NCI-H1105 (cell line): ENCODE data around the gene OSBP.
"Not testable (repeated sequence)": the region's sequence is repeated elsewhere in the genome, so short reads cannot be mapped to it uniquely, and the experiment has no call there.

Experiments used
- DNase-seq: peaks from one replicate; lab custom pipeline; 2025; lab: John Stamatoyannopoulos, UW

Gene OSBP

GRCh38 chr11:59551659-59552521, 63.7 kb downstream of the OSBP start:
- DNase-seq = no peak

DNA sequence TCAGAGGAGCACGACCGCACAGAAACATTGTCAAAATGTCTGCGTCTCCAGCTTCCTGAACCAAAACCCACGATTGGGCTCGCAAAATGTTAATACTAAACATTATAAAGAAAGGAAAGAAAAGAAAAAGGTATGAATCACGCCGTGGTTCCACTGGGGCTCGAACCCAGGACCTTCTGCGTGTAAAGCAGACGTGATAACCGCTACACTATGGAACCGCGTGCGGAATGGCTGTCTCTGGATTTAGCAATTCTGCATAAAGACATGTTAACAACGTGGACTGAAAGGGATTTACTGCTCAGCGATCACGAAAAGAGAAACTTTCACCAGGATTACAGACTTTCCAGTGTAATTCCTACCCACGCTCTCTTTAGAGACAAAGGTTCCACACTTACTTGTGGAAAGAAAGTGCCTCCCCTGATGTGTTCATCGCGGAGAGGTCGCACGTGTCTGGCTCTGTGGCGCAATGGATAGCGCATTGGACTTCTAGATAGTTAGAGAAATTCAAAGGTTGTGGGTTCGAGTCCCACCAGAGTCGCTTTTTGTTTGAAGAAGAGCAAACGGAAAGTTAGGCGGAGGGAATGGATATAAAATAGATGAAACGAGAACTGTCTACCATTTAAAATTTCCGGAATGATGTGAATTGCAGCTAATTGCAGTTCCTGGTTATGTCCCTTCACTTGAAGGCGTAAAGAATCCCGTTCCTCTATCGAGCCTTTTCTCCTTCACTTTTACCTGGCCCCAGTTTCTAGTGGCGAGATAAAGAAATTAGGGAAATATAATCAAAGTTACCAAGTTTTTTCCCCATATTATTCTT, 64.5 kb downstream of the OSBP start:
- peak; percentile 78 for DNase-seq

DNA sequence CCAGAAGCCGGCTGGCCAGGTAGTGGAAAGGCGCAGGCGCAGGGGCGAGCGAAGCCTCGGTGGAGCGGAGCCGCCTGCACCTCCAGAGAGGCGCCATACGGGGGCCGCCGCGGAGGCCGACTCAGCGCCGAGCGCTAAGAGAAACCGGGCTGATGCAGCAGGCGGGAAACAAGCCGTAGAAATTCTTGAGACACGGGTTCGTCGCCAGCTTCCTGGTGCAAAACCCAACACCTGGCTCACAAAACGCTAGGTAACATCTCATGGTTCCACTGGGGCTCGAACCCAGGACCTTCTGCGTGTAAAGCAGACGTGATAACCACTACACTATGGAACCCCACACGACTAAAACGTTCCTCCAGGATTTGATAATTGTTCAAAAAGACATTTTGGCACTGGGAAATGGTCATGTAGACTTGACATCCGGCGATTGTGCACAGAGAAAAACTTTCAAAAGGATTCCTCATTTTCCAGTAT, 65.2 kb downstream of the OSBP start:
- peak; percentile 98 for DNase-seq

DNA sequence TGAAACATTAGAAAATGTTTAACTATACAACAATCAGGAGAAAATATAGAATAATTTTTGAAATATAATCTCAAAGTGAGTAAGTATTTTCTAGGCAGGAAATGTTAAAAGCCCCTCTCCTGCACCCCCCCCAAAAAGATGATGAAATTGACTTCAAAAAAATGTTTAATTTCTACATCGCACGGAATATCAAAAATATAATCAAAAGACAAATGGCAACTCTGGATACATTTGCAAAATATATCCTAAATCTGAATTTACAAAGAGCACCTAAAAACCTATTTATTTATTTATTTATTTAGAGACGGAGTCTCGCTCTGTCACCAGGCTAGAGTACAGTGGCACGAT, 67.3 kb downstream of the OSBP start:
- no peak for DNase-seq

DNA sequence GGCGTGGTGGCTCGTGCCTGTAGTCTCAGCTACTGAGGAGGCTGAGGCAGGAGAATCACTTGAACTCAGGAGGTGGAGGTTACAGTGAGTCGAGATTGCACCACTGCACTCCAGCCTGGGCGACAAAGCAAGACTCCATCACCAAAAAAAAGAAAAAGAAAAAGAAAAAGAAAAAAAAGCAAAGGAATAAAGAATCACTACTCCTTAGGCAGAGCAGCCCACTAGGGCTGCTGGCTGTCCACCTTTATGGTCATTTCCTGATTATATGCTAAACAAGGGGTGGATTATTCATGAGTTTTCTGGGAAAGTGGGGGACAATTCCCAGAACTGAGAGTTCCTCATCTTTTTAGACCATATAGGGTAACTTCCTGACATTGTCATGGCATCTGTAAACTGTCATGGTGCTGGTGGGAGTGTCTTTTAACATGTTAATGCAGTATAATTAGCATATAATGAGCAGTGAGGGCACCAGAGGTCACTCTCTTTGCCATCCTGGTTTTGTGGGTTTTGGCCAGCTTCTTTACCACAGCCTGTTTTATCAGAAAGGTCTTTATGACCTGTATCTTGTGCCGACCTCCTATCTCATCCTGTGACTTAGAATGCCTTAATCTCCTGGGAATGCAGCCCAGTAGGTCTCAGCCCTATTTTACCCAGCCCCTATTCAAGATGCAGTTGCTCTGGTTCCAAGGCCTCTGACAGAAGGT, 67.8 kb downstream of the OSBP start:
- not testable (repeated sequence) for DNase-seq

- no peak for DNase-seq
Measured at GRCh38 chr11:59545179-59546020, 70.2 kb downstream of the OSBP start.

GRCh38 chr11:59544869-59545178, 70.8 kb downstream of the OSBP start:
- DNase-seq = no peak

DNA sequence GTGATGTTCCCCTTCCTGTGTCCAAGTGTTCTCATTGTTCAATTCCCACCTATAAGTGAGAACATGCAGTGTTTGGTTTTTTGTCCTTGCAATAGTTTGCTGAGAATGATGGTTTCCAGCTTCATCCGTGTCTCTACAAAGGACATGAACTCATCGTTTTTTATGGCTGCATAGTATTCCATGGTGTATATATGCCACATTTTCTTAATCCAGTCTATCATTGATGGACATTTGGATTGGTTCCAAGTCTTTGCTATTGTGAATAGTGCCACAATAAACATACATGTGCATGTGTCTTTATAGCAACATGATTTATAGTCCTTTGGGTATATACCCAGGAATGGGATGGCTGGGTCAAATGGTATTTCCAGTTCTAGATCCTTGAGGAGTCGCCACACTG, 71.9 kb downstream of the OSBP start:
- DNase-seq = not testable (repeated sequence)

DNA sequence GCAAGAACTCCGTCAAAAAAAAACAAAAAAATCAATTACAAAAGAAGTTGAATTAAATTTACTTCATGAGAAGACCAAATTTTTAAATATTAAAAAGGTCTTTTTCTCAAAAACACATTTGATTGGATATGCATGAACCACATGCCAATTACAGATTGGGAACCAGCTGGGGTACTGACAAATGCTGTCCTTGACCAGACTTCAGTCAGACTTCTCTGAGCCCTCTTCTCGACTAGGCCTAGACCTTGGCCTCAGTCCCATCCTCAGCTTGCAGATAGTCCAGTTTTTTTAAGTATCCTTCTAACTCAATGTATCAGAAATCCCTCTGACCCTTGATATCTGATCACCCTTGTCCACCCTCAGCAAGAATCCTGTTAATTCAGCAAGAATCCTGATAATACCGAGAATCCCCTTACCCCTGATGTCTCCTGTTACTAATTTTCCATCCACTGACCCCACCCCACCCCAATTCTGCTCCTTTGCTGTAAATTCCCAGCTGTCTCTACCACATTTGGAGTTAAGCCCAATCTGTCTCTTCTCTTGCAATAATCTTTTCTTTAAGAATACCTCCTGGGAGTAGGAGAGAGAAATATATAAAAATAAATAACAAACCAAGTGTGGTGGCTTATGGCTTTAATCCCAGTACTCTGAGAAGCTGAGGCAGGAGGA, 73.3 kb downstream of the OSBP start:
- no peak for DNase-seq

DNA sequence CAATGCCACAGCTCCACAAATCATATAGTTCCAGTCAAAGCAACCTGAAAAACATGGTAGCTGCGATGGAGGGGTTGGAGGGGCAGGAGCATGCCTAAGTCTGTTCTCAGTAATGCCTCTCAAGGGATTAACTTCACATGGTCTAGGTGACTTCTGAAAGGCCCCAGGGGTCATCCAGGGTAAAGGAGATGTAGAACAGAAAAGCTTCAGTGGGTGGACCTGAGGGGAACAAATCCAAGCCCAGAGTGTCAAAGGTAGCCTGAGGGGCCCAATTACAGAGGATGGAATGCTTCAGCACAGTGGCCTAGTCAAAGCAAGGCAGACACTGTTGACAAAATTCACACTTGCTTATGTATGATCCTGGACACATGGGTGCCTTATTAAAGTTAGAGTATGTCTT, 80.9 kb downstream of the OSBP start:
- no peak for DNase-seq

DNA sequence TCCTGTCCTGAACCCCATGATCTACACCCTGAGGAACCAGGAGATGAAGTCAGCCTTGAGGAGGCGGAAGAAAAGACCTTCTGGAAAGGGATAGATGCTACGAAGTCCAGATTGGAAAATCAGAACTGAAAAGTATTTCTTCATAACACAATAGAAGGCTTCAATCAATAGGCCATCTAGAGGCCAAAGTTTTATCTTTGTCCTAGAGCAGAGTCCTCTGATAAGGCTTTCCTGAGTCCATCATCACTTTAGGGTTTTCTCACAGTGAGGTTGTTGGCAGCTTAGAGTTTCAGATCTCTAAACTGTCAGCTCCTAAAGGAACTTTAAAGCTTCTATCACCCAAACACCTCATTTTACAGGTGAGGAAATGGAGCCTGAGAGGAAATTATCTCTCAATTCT, 83.0 kb downstream of the OSBP start:
- DNase-seq = no peak

DNA sequence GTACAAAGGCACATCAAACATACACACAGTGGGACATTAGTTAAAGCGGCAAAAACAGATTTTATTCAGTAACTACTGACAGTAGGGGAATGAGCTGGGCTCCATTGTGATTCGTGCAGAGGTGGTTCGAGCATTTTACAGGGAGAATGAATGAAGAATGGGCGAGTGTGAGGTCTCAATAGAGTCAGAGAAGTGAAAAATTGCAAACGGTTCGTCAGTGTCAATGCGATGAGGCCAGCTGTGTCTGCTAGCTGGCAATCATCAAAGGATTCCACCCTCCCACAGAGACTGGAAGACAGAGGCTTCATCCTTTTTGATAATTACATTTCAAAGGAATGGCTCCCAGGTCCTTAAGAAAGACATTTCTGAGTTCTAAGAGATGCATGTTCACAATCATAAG, 86.9 kb downstream of the OSBP start:
- no peak for DNase-seq
